Stimulated activated CD8-positive, alpha-beta memory T cell treated with anti-CD3 and anti-CD28 coated beads, Interleukin-7, amount 100 ng/mL, for 4 hours (primary cell): ENCODE data around the gene PCGF2.

Experiments used
- DNase-seq, 2 donors: peaks; one replicate each; pipeline ENCODE4 v3.0.0-alpha.2; 2020; ENCODE audit warnings: low read depth in 2 of 2

PCGF2 gene

DNA sequence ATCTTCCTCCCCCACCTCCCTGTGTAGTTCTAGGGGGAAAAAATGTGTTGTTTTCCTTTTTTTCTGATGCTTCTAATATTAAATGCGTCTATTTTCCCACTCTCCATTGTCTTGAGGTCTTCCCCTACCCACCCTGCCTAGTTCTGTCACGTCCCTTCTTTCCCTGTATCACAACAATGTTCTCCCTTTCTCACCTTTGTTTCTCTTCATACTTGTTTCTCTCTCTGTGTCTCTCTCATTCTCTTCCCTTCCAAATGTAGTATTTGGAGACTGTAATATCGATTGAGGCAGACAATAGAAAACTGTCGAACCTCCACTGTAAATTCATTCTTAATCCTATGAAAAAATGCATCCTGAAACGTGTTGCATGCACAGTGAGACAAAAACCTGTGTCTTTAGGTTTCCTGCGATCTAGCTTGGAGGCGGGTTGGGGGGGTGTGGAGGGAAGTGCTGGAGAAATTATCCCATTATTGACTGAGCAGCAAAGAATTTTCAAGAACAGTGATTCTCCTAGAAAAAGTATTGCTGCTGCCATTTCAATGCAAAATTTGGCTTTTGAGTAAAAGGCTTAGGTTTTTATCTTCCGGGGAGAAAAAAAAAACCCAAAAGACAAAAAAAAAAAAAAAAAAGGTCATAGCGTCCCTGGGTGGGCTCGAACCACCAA, 3.1 kb upstream of the PCGF2 start:
- no peak for DNase-seq

DNA sequence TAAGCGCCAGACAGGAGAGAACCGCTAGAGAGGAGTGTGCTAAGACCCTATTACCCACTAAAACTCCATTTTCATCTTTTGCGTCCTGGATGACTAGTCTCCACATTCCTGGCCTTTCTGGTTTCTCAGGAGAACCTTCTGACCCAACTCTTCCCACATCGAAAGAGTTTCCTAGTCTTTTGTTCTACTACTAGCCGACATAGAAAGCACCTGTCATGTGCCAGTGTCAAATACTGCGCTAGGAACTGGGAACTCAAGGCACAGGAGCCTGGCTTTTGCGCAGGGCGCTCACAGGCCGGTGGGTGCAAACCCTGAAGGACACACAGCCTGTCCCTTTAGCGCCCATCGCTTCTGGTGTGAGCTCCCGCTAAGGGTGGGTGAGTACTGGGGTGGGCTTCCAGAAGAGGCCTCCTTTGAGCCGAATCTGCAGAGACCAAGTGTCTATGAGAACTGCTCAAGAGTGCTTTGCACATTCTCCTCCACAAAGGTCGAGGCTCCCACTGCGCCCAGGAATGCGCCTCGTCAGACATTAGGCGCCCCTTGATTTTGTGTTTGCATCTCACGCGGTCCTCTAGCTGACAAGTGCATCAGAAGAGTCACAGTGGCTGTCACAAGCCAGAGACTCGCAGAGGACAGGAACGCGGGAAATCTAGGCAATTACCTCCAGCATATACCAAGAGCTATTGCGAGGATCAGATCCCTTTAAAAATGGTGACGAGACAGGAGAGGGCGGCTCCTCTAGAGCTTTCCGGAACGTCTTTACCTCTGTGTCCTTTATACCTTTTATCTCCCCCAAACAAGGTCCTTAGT, 2.4 kb upstream of the PCGF2 start:
- DNase-seq, result no peak

DNA sequence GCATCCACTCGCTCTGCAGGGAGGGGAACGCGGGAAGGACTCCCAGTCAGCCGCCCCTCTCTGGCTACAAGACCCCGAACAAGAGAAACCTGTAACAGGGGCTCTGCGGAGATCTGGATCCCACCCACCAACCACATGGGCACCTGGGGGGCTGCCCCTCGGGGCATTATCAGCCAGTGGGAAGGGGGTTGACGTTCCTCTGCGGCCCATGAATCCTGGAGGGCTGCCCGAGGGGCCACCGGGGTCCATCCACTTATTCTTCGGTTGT, 1.8 kb upstream of the PCGF2 start:
- no peak for DNase-seq

DNA sequence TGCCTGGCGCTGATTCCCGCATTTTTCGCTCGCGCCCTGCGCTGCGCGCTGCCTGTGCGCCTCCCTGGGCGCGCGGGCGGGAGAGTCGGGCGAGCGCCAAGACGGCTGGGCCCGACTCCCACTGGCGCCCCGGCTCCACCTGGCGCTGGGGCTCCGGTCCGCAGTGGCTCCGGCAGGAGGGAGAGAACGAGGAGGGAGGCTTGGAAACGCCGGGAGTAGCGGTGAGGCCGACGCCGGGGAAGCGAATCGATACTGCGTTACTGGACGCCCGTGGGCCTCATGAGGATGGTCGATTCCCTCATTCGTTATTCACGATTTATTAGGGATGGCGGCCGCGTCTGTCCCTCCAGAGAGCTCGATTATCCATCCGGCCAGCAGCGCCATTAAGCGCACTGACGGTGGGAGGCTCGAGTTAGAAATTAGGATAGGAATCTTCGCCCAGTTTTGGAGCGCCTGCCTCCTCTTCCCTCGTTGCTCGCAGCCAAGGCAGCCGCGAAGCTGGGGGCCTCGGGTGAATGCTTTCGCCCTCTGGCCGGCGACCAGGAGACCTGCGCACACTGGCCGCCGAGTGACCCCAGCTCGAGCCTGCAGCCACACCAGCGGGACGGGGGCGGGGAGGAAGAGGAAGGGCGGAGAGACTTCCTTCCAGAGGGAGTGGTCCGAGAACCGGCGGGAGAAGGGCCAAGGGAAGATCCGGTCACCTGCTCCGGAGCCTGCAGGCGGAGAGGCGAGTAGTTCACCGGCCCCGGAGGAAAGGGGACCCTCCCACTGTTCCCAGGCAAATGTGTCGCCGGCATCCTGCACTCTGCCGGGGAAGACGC, 1.3 kb upstream of the PCGF2 start:
- DNase-seq, result no peak

DNA sequence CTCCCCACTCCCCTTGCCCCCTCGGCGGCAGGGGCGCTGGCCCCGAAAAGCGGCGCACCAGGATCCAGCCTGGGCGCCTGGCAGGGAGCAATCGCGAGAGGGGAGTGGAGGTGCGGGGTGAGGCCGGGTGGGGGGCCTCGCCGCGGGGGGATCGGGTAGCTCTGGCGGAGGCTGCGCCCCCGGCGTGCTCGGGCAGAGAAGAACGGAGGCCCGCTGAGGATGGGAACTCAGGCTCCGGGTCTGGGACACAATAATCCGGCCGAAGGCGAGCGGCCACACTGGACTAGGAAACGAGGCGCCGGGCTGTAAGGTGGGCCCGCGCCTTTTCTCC, 721 bp upstream of the PCGF2 start:
- DNase-seq, result no peak

DNA sequence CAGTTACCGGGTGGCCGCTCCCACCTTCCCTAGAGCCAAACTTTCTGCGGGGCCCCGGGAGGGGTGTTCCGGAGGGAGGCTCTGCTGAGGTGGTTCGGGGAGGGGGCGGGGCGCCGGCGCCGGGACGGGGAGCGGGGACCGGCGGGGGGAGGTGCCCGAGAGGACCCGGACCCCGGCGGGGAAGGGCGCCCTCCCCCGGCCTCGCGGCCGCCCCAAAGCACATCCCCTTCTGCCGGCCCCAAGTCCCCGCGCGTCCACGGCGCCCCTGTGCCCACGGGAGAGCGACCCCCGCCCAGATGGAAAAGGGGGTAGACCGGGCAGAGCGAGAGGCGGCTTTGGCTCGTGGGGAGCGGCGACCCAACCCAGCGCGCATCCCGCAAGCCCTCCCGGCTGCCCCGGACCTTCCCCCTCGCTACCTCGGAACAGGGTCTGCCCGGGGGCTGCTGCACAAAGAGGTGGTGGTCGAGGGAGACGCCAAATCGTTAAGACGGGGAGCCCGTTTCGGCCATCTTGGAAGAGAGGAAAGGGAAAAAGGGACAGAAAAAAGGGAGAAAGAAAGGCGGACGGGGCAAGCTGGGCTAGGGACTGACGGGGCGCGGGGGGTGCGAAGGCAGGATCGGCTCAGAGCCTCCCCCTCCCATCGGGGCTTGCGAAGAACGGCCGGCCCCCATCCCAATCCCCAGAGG, 530 bp downstream of the PCGF2 start:
- no peak for DNase-seq

DNA sequence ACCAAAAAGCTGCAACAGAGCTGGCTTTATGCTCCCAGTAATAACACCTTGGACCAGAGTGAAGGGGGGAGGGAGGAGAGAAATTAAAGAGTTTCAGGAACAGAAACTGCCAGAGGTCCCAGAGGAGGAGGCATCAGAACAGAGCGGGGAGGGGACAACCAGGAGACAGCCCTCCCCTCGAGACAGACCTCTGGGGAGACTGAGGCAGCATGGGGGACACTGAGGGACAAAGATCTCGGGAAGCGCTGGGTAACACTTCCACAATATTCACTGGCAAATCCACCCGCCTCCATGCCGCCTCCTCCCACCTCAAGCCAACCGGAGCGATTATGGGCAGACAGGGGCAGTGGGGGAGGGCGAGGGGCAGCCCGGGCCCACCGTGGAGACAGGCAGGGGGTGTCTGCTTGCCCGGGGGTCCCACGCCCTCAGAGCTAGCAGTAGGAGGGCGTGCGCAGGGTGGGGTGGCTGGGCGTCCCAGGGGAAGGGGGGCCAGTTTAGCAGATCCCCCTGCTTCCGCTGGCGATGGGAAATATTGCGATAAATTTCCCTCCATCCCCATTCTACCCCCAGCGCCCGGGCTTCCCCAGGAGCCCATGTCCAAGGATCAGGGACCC, 1.2 kb downstream of the PCGF2 start:
- no peak for DNase-seq

DNA sequence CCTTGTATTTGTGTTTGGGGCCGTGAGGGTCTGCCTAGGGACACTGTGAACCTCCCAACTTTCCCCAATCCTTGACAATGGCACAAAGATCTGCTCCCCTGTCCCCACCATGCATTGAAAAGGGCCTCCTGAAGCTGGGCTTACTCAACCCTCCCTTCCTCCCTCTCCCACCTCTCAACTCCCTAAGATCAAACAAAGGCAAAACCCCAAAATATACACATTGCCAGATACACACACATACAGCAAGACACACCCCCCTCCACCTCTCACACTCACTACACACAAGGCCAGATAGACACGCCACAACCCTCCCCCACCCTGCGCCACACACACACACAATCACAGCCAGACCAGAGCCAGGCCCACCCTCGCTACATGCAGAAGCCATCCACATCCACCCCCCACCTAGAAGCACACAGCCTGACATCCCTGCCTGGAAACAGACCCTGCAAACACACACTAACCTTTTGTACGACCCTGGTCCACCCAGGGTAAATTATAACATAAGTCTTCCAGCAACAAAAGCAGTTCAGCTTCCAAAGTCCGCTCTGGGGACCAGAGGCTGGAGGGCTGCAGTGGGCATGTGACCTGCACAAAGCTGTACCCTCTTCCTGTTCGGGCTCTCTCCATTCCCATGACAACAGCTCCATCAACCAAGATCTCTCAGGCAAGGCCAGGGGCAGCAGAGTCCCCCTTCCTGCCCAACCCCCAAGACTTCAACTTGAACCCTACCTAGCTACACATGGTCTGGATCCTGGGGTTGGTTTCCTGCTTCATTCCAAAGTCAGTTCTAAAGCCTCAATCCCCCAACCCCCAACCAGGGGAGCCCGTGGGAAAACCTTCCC, 1.9 kb downstream of the PCGF2 start:
- DNase-seq, result no peak

DNA sequence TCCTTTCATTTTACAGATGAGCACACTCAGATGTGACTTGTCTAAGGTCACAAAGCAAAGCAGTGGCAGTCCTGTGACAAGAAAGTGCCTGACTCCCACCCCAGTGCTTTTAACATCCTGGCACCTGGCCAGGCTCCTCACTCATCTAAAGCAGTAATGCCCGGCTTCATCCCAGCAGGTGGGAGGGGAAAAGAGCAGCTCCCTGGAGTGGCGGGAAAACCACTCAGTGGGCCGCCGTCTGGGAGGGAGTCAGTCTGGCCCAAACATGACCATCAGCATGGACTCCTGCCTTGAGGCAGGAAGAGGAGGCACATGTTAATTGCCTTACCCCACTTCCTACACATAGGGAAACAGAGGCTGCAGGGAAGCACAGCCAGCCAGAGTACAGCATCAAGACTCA, 2.6 kb downstream of the PCGF2 start:
- DNase-seq, result no peak

DNA sequence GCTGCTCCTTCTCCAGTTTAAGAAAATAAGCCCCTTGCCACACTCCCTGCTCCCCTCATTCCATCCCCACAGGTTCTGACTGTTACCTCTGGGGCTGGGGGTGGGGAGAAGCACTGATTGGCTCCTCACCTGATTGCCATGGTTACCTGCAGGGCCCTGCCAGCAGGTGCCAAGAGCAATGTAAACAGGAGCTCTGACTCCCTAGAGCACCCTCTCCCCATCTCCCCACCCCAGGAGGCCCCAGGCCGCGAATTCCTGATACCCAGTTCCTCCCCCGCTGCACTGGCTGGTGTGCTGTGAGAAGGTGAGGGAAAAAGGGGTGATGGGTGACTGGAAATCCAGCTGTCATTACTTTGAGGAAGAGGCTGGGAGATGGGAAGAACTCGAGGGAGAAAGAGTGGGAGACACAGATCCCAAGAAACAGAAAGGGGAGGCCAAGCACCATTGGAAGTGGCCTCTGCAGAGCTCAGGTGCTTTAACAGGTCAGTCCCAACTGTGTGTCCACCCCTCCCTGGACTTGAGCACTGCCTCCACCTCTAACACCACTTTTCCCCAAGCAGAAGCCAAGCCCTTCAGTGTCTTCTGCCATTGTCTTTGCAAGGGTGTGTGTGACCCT, 4.5 kb downstream of the PCGF2 start:
- DNase-seq, result no peak

DNA sequence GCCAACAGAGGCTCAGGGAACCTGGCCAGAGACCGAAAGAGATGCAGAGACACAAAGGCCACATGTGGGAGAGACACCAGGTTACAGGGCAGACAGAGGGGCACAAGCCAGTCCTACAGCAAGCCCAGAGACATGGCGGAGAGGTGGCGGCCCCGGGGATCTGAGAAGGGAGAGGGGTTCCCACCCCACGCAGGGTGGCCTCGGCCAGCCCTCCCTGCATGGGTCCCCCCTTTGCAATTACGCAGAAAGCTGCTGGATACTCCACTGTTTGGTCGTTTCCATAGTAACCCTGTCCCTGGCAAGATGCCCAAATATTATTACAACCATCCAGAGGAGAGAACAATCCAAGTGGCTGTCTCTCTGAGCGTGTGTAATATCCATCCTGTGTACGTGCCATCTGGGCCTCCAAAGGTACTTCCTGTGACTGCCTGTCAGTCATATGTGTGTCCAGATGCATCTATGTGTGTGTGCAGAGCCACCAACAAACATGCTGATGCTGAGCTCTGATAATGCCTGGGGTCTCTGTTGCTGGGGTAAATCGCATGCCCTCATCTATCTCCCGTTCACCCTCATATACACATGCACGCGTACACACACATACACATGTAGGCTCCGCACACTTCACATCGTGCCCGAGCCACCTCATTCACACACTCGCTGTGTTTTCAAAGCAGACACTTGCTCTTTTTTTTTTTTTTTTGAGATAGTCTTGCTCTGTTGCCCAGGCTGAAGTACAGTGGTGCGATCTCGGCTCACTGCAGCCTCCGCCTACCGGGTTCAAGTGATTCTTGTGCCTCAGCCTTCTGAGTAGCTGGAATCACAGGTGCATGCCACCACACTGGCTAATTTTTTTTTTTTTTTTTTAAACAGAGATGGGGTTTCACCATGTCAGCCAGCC, 5.5 kb downstream of the PCGF2 start:
- no peak for DNase-seq

DNA sequence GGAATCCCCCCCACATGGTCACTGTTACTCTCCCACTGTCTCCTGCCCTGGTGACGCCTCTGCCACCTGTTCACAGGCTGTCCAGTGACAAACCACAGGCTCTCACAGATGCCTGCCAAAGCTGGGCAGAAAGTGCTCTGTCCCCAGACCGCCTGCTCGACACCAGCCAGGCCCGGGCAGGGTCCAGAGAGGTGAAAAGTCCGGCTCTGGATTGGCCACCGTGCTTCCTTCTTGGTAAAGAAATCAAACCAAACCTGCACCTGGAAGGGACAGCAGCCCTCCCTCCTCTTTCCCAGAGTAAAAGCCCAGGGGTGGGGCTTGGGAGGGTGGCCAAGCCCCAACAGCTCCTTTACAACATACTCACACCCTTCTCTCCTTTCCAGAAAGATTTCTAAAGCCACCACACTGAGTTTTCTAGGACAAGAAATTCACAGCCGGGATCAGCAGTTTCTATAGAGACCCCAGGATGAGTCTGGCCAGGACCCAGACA, 6.2 kb downstream of the PCGF2 start:
- no peak for DNase-seq

DNA sequence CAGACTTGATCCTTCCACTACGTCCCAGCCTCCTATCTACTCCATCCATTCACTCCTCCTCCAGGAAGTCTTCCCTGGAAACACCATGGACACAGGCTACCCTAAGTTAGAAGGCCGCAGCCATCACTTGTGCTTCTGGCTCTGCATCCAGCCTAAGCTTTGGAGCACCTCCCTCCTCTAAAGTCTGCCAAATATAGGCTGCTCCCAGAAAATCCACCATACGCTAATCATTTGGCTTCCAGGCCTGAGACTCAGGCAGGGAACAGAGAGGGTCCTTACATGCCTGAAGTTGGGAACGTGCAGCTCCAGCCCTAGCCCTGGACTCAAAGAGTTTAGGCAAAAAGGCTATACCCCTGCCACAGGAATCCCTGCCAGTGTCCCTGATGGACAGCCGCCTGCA, 6.7 kb downstream of the PCGF2 start:
- DNase-seq, result no peak

DNA sequence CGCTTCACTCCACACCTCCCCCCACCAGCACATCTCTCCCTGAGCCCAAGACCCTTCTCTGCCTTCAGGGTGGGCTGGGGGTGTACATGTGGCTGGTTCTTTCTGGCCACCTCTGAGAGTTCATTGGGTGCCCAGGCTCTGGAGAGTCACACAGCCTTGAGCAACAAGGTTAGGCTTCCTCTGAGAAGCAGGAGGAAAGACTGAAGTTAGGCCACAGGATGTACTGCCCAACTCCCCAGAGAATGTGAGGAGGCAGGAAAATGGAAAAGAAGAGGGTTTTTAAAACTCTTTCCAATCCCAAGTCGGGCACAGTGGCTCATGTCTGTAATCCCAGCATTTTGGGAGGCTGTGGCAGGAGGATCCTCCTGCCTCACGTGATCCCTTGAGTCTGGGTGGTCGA, 7.3 kb downstream of the PCGF2 start:
- no peak for DNase-seq

DNA sequence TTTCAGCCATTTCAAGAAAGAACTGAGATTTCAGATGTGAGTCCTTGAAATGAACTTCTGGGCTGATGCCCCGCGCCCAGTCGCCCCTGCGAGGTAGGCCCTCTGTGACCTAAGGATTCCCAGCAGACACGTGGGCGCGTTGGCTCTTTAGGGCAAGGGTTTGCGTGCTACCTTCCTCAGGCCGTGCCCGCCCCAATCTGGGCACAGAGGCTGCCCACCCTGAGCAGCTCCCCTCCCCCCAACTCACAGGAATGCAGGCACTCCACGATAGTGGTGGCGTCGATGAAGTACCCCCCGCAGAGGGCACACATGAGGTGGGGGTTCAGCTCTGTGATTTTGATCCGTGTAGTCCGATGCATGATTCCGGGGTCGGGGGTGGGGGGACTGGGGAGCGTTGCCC, 8.1 kb downstream of the PCGF2 start:
- no peak for DNase-seq

DNA sequence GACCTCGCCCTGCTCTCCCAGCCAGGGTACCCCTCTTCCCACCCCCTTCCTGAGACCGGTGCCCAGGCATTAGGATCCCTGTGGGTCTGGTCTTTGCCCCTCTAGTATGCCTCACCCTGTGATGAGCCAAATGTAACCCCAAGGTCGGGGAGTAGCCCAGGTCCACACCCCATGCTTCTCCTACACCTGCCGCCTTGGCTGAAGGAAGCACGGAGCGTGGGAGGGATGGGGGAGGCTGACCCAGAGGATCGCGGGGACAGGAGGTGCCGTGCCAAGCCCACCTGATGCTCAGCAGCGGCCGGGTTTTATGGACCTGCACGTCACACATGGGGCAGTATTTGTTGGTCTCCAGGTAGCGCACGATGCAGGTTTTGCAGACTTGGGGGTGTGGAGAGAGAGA, 8.8 kb downstream of the PCGF2 start:
- no peak for DNase-seq

DNA sequence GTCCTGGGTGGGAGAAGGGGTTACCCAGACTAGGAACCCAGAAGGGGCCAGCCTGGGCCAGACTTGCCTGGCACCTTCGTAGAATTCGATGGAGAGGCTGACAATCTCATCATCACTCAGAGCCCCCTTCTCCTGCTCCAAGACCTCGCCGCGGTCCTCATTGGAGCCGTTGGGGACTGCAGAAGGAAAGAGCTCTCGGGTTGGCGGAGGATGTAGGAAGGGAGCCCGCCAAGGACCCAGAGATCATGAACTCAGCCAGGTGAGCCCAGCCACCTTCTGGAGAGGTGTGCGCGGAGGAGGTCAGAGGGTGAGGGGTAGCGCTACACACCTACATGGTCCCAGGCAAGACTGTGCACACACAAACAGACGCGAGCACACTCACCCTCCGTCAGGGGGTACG, 9.4 kb downstream of the PCGF2 start:
- DNase-seq, result no peak

DNA sequence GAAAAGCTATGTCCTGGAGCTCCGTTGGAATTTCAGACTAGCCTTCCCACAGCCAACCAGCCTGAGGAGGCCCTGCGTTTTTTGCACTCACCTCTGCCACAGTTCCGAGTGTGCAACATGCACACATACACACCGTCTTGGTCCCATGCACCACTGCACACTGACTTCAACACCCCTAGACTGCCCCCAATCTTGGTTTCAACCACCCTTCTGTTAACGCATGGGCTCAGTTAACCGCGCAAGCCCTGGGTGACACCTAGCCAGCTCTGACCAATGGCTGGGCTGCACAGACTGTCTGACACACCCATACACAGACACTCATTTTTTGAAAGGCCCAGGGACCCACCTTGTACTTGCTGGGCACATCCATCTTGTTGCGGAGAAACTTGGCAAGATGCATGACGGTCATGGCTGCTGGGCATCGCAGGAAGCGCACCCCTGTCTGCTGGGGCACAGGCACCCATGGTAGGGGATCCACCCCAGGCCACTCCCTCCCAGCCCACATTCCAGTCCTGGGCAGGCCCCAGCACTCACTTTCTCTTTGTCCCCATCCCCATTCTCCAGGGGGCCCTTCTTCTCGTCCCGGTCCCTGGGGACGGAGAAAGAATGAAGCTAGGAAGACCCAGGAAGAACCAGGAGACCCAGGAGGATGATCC, 10.0 kb downstream of the PCGF2 start:
- DNase-seq, result no peak
